Activated naive CD4-positive, alpha-beta T cell treated with Interleukin-2 at 50 U/mL for 16 hours (primary cell): ENCODE measurements around the gene HAP1.
"Not testable (repeated sequence)": the region's sequence is repeated elsewhere in the genome, so short reads cannot be mapped to it uniquely, and the experiment has no call there.

Experiments
- DNase-seq: peaks from one replicate; pipeline ENCODE4 v3.0.0-alpha.2; 2020

Gene HAP1, protein sequence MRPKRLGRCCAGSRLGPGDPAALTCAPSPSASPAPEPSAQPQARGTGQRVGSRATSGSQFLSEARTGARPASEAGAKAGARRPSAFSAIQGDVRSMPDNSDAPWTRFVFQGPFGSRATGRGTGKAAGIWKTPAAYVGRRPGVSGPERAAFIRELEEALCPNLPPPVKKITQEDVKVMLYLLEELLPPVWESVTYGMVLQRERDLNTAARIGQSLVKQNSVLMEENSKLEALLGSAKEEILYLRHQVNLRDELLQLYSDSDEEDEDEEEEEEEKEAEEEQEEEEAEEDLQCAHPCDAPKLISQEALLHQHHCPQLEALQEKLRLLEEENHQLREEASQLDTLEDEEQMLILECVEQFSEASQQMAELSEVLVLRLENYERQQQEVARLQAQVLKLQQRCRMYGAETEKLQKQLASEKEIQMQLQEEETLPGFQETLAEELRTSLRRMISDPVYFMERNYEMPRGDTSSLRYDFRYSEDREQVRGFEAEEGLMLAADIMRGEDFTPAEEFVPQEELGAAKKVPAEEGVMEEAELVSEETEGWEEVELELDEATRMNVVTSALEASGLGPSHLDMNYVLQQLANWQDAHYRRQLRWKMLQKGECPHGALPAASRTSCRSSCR

DNA sequence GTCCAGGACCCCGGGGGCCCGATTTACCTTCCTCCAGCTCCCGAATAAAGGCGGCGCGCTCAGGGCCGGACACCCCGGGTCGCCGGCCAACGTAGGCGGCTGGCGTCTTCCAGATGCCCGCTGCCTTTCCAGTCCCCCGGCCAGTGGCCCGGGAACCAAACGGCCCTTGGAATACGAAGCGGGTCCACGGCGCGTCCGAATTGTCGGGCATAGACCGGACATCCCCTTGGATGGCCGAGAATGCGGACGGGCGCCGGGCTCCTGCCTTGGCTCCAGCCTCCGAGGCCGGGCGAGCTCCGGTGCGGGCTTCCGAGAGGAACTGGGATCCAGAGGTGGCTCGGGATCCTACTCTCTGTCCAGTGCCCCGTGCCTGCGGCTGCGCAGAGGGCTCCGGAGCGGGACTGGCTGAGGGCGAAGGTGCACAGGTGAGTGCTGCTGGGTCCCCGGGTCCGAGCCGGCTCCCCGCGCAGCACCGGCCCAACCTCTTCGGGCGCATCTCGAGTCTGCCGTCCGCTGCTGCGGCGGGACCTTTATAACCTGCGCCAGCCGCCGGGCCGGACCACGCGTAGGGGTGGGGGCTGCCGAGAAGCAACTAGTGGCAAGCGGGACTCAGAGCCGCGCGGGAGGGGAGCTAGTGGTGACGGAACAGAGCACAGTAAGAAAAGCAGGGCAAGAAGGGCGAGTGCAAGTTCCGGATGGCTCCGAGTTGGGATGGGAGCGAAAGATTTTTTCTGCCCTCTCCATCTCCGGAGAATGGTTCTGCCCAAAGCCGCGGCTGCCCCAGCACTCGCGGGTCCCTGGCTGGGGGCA is at the start of gene HAP1:
Gene HAP1, minus strand, starts transcription at position 505 of the 810 bp plus-strand sequence. Its CDS starts 9 bp downstream, at position 496.
- peak; percentile 6 for DNase-seq

DNA sequence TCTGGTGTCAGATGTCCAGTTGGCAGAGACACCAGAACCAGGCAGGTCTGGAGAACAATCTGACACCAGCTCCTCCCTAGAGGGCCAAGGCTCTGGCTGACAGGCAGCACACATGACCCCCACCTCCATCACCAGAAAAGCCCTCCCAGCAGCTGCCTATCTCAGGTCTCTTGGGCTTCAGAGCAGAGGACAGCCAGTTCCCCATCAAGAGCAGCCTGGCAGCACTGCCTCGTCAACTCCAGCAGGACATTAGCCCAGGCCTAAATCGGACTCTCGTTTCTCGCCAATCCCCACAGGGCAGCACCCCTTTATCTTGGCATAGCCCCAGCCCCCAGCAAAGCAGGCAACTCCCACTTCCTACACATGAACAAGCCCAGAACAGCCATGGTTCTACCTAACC is 47.7 kb upstream of the HAP1 start:
- no peak for DNase-seq

DNA sequence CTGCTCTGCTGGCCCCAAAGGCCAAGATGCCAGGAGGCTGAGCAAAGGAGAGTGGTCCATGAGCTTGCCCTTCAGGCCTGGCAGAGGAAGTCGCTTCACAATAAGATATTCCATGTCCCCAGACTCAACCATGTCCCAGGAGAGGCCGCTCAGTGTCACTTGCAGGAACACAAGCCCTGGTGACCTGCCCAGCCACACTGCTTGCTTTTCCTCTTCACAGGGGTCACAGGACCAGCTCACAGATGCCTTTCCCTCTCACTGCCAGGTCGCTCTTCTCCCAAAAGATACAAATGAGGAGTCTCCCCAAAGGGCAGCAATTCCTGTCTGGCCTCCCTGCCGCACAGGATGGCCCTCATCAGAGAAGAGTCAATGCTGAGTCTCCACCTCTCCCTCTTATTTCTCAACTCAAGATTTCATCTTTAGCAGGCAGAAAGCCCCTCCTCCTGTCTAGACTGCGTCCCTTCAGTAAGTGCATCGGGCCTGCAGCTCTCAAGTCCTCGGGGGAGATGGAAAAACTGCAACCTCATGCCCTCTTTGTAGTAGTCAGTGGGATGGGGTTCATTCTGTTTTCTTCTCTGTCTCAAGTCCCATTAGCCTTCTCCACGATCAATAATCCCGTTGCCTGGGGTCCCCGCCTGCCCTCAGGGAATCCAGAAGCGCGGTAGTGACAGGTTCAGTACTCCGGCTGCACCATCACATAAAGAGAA is 47.1 kb upstream of the HAP1 start:
- DNase-seq, result no peak

DNA sequence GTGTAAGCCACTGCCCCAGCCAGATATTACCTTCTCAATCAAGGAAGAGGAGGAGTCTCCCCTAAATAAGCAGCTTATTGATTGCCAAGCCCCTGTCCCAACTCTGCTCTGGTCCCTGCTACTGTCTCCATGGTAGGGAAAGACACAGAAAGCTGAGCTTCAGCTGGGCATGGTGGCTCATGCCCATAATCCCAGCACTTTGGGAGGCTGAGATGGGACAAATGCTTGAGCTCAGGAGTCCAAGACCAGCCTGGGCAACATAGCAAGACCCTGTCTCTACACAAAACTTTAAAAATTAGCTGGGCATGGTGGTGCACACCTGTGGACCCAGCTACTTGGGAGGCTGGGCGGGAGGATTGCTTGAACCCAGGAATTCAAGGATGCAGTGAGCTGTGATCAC is 45.5 kb upstream of the HAP1 start:
- no peak for DNase-seq

DNA sequence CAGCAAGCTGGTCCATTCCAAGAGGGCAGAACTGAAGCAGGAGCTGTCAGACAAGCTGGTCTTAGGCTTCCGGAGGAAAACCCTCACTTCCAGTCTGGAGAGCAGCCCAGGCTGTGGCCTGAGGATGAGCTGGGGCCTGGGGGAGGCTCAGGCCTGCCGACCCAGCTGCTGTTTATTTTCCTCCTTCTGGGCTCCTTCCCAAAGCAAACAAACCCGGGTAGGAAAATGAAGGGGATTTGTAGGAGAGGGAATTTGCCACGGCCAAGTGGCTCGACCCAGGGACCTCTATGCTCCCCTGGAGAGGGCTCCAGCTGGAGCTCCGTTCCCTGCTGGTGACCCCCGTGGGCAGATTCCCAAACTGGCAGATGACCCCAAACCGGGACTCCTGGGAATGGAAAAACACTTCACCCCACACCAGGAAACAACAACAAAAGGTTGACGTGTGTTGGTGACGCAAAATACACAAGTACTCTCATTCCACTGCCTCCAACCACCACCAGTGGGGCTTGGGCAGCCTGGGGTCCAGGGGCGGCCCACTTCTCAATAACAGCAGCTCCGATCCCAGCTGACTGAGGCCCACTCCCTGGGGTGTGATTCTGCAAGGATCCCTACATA is 43.2 kb upstream of the HAP1 start:
- no peak for DNase-seq

DNA sequence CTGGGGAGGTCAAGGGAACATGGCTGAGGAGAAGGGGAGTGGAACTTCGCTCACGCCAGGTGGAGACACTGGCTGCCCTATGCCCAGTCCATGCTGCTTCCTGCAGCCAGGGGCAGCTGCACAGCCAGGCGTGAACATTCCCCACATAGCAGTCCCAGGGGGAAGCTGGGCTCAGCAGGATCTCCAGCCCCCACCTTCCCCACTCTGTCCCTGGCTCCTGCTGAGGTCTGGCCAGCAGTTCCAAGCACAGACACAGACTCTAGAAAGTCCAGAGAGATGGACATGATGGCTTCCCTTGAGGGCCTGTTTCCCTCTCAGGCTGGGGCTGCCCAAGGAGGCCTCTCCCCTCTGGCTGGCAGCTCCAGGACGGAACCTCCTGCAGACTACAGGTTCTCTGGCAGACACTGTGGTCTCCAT is 42.7 kb upstream of the HAP1 start:
- DNase-seq, result no peak

DNA sequence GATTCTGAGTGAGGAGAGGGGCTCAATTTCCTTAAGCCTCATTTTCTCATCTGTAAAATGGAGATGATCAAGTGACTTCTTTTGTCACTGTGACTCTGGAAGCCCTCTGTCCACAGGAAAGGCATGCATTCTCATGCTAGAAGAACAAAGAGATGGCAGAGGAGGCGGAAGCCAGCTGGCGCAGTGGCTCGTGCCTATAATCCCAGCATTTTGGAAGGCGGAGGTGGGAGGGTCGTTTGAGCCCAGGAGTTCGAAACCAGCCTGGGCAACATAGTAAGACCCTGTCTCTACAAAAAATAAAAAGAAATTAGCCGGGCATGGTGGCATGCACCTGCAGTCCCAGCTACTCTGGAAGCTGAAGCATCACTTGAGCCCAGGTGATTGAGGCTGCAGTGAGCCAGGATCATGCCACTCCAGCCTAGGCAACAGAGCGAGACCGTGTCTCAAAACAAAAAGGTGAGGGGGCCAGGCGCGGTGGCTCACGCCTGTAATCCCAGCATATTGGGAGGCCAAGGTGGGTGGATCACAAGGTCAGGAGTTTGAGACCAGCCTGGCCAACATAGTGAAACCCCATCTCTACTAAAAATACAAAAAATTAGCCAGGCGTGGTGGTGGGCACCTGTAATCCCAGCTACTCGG is 41.9 kb upstream of the HAP1 start:
- not testable (repeated sequence) for DNase-seq

DNA sequence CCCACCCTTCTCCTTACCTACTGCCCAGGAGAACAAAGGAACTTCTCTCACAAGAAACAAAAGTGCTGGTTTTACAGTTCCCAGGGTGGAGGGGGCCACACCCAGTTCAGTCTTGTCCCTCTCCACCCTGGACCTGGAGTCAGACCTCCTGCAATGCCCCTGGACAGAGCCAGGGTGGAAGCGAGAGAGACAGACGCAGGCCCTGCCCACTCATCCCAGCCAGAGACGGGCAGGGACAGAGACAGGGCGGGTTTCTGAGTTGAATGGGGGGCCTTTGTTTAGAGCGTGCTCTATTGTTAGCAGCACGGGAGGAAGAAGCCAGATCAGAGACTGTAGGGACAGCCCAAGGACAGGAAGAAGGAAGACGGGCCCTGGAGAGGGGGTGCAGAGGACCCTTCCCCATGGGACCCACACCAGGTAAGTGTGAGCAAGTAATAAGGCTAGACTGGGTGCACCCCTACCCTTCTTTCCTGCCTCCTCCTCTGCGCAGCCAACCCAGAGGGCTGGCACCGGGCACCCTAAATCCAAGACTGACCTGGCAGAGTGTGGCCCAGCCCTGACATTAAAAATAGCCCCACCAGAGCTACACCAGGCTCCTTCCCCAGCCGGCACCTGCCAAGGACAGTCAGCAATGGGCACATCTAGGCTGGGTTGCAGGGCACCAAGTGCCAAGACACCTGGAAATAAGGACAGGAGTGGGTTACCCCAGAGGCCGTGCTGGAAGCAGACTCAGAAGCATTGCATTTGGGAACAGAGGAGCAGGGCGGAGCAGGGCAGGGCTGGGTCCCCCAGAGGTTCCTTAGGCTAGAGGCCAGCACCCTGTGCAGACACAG is 41.2 kb upstream of the HAP1 start:
- no peak for DNase-seq

DNA sequence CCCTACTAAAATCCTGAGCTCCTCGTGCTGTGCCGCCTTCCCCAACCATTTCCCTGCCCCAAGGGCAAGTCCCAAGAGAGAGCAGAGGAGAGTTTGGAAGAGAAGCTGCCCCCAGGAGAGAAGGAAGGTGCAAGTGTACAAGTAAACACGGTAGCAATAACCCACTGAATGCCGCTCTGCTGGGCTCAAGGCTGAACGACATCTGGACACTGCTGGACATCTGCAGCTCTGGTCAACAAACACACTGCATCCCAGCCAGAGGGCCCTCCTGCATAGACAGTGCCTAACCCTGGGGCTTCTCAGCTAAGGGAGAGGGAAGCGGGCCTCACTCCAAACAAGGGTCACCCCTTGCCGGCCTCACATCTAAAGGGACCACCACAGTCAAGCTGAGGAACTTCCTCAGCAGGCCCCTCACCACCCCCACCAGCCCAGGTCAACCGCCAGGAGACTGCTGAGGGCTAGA is 39.3 kb upstream of the HAP1 start:
- DNase-seq, result no peak

DNA sequence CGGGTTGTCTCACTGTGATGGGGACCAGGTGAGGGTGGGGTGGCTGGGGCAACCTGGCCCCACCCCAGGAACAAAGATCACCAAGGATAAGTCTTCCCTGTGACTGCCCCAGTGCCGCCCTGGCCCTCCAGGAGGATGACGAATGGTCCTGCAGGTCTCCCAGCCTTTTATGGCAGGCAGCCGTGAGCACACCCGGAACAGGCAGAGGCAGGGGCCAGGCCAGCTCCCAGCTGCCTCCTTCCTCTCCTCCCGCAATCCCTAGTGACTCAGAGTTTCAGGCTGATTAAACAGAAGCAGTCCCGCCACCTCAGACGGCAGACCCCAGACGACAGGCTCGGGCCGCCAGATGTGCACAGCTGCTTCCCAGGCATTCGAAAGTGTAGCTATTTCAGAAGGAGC is 38.7 kb upstream of the HAP1 start:
- DNase-seq, result no peak

DNA sequence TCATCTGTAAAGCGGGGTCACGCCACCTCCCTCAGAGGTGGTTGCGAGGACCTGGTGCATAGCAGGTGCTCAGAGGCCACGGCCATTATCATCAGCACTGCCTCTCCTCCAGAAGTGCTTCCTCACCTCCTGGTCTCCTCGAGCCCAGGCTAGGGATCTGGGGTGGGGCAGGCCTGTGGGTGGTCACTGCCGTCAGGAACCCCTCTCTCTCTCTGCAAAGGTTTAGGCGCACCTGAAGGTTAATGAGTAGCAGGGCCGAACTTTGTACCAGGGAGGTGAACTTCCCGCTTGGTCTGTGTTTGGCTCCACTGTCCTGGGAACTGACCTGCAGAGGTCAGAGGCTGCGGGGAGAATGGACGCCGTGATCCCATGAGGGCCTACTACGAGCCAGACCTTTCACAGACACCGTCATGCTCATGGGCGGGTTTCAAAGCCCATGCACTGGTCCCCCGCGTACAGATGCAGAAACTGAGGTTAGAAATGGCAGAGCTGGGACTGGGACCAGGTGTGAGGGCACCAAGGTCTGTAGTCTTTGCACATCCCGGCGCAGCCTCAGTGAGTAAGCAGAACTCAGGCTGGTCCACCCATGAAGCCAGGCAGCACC is 38.2 kb upstream of the HAP1 start:
- no peak for DNase-seq

DNA sequence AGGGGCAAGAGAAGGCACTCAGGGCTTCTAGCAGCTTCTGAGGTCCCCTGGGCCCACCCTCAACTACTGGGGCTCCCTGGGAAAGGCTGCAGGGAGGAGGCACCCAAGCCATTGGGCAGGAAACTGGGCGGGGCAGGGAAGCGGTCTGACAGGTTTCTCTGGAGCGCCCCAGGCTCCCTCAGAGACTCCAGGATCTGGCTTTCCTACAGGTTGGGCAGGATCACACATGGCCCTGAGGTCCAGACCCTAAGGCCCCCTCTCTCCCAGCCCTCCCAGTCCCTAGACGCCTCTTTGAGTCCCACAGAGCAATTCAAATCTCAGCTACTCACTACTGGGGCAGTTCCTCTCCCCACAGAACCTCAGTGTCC is 37.8 kb upstream of the HAP1 start:
- DNase-seq, result no peak

DNA sequence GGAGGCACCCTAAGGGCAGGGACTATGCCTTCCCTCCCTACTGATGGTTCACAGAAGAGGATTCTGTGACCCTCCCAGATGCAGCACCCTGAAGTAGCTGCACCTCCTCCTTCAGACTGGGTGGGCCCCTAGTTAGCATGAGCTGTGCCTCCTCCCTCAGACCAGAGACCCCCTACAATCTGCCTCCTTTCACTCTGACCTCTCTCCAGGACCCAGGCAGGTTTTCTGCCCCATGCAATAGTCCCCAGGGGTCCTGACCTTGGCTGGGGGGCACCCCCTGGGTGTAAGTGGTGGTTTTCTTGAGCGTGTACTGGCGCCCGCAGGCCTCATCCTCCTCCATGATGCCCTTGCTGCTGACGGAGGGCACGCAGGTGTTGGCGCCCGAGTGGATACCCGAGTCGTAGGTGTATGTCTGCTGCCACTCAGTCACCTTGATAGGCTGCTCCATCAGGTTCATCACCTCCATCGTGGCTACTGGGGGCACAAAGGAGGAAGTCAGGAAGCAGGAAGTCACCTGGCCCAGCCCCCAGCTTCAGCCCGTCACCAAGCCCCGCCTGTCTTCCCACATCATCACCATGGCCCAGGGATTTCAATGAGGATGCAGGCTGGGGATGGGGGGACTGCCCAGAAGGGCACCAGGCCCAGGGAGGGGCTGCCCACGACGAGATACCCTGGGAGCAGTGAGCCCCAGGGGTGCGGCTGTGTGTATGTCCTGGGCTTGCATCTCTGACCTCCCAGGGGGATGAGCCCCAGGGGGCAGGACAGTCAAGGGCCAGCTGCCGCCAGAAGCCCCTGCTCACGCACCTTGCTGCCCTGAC is 37.2 kb upstream of the HAP1 start:
- no peak for DNase-seq

DNA sequence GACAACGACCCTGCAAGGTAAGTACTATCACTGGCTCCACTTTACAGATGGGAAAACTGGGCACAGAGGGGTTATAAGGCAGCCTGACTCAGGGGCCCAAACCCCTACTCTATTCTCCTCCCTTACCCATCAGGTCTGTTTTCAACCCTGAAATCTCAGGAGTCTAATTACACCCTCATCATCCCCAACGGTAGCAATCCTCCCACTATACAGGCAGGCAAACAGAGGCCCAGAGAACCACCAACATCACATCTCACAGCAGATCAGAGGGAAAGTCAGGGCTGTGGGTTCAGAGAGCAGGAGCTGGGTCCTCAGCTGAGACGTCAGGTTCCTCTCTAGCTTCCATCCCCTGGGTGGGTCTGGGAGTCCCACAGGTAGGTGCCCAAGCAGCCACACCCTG is 35.5 kb upstream of the HAP1 start:
- DNase-seq, result no peak

DNA sequence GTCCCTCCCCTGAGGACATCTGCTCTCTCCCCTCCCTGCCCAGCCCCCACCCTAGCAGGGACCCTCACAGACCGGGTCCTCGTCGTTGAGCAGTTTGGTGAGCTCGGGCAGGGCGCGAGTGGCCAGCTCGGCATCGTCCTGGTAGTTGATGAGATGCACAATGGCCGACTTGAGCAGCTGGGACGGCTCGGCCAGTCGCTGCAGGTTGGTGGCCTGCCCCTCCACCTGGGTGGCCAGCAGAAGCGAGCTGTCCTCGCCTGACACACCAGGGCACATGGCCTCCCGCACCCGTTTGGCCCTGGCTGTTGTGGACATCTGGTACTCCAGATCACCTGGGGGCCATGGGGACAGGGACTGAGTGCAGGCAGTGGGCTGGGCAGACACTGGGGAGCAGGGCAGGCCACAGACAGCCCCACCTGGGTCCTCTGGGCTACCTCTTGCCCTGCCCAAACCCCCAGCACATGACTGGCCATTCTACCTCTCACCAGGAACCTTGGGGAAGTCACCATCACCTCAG is 35.0 kb upstream of the HAP1 start:
- DNase-seq, result no peak

DNA sequence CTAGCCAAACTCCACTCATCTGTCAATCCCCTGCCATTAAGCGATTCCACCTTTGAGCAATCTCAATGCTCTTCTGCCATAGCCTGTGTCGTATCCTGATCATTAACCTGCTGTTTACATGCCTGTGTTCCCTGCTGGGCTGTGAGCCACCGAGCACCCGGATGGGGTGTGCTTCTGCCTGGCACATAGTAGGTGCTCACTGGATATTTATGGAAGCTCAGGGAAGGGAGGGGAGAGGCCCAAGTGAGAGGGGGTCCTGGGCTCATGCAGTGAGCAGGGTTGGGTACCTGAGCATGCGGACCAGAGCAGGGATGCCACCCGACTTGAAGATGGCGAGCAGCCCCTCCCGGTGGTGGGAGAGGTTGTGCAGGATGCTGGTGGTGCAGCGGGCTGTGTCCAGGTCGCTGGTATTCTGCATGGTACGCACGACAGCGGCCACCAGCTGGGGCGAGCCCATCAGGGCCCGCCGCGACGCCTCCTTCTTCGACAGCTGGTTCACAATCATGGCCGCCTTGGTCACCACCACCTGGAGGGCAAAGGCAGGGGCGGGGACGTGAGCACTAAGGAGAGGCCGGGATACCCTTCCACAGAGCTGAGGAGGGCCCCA is 34.3 kb upstream of the HAP1 start:
- DNase-seq, result no peak

DNA sequence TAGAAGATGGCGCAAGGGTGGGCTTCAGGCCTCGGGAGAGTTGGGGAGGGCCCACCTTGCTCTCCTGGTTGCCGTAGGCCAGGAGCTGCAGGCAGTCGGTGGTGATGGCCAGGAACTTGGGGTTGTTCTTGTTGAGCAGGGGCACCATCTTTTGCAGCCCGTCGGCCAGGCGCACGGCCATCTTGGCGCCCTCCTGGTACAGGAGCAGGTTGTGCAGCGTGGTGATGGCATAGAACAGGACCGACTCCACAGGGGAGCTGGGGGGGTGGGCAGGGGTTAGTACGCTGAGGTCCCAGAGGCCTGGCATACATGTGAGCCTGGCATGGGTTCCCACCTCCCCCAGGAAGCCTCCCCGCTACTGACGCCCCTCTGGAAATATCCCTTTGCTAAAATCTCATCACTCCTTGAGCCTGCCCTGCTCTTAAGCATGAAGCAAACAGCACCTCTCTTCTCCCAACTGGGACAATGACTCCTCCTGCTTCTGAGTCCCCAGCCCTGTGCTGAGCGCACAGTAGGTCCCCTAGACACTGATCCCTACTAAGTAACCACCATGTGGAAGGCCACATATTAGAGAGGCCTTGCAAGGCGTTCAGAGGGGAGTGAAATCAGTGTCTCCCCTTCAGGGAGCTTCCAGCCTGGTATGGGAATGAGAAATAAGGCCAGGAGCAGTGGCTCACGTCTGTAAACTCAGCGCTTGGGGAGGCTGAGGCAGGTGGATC is 33.0 kb upstream of the HAP1 start:
- no peak for DNase-seq

DNA sequence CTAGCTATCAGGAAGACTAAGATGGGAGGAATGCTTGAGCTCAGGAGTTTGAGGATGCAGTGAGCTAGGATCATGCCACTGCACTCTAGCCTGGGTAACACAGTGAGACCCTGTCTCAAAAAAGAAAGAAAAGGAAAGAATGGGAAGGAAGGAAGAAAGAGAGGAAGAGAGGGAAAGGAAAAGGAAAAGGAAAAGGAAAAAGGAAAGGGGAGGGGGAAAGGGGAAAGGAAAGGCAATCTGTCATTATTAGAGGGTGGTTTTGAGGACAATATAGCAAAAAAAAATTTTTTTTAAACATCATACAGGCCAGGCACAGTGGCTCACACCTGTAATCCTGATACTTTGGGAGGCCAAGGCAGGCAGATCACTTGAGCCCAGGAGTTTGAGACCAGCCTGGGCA is 31.7 kb upstream of the HAP1 start:
- DNase-seq, result no peak
